K562 (cell line): ENCODE data around the gene CYBRD1. TPM values are rescaled to one million over a fixed set of nuclear protein-coding genes. Genes with fewer than 3 reads are reported as not detected.

ENCODE experiments used
- ATAC-seq: fragments of 200-7000 bp; cut with Tn5 transposase; 3 replicates; pipeline ENCODE4 v1.9.1; 2020; ENCODE audit warnings: moderate library complexity
- BruUV-seq: library from RNA; stranded (reverse); fragments of 400-500 nt; replicated peaks from 2 replicates; lab custom pipeline; 2021; lab: Mats Ljungman, UMichigan
- CTCF ChIA-PET: fragments of 300-600 bp; formaldehyde crosslinking; extraction: SDS; loops from one replicate; lab custom pipeline; 2021; ENCODE audit warnings: low intra/inter-chr PET ratio; lab: Yijun Ruan, JAX
- POLR2A ChIA-PET: fragments of 300-600, 350-650 bp; sonication (Branson Sonifier 250); formaldehyde crosslinking; extraction: SDS; loops from one replicate; lab custom pipeline; 2021; ENCODE audit warnings: antibody characterized with exemption, inconsistent platforms; lab: Yijun Ruan, JAX
- DNase-seq, 4 experiments: peaks; one replicate each; pipeline versions ENCODE4 v3.0.0 to v3.0.0-alpha.2; 2011 to 2018; ENCODE audit warnings: low spot score in 3 of 4, mixed read lengths in 3 of 4; ENCODE audit errors: extremely low read depth in 1 of 4
- FAIRE-seq: peaks from 2 replicates; lab custom pipeline; 2011; peaks lifted over from hg19 to GRCh38; lab: Jason Lieb, UNC
- H2AFZ ChIP-seq: 2 replicates; pipeline ENCODE4 v1.6.0; 2011; ENCODE audit warnings: low read depth, low read length, control low read depth, inconsistent platforms
- H3K27ac ChIP-seq: fragments of 200-600 bp; 3 replicates; pipeline ENCODE4 v1.8.0; 2011; ENCODE audit warnings: low read depth, mild to moderate bottlenecking, control low read depth, inconsistent platforms, low read length, moderate library complexity, mixed read lengths; ENCODE audit errors: extremely low read depth
- H3K27me3 ChIP-seq, 2 experiments: fragments of 300-600 bp in 1 of 2; 2 replicates in 1 of 2; 3 replicates in 1 of 2; pipeline versions ENCODE4 v1.6.0 to v1.8.0; 2011; ENCODE audit warnings: inconsistent platforms in 2 of 2, low read length in 2 of 2, mild to moderate bottlenecking in 1 of 2, mixed read lengths in 1 of 2, moderate library complexity in 1 of 2; ENCODE audit not compliant: control insufficient read depth in 2 of 2, insufficient read depth in 2 of 2
- H3K36me3 ChIP-seq: fragments of 300-600 bp; 3 replicates; pipeline ENCODE4 v1.8.0; 2011; ENCODE audit warnings: mild to moderate bottlenecking, low read length, inconsistent platforms; ENCODE audit not compliant: control insufficient read depth, insufficient read depth
- H3K4me1 ChIP-seq, 2 experiments: fragments of 200-600 bp in 1 of 2; replicated peaks in 1 of 2; 2 replicates in 1 of 2; 3 replicates in 1 of 2; pipeline versions ENCODE4 v1.5.1 to v1.8.0; 2011; ENCODE audit warnings: inconsistent platforms in 2 of 2, low read length in 2 of 2, mild to moderate bottlenecking in 1 of 2, mixed read lengths in 1 of 2, moderate library complexity in 1 of 2; ENCODE audit not compliant: control insufficient read depth in 2 of 2, insufficient read depth in 2 of 2
- H3K4me2 ChIP-seq: 2 replicates; pipeline ENCODE4 v1.6.1; 2011; ENCODE audit warnings: low read length, control low read depth, inconsistent platforms, mixed read lengths; ENCODE audit not compliant: insufficient read depth
- H3K4me3 ChIP-seq: fragments of 200-600 bp; sonication (generic), shearing (Covaris generic); 2 replicates; pipeline ENCODE4 v1.5.1; 2016; ENCODE audit warnings: control low read depth, inconsistent platforms
- H3K79me2 ChIP-seq: fragments of 200-600 bp; 3 replicates; pipeline ENCODE4 v1.8.0; 2011; ENCODE audit warnings: low read length, inconsistent platforms; ENCODE audit not compliant: control insufficient read depth, insufficient read depth
- H3K9ac ChIP-seq, 2 experiments: 2 replicates each; pipeline versions ENCODE4 v1.6.0 to v1.6.1; 2011; ENCODE audit warnings: low read depth in 2 of 2, low read length in 2 of 2, control low read depth in 1 of 2, inconsistent platforms in 1 of 2, mild to moderate bottlenecking in 1 of 2, mixed read lengths in 1 of 2; ENCODE audit not compliant: insufficient read depth in 1 of 2
- H3K9me1 ChIP-seq: one replicate; pipeline ENCODE4 v1.6.0; 2011; ENCODE audit warnings: inconsistent platforms, mild to moderate bottlenecking, low read length, moderate library complexity; ENCODE audit not compliant: control insufficient read depth, insufficient read depth
- H3K9me3 ChIP-seq: replicated peaks from 2 replicates; pipeline ENCODE4 v1.5.1; 2011; ENCODE audit warnings: low read depth, low read length, inconsistent platforms; ENCODE audit not compliant: control insufficient read depth, insufficient read depth
- H4K20me1 ChIP-seq: replicated peaks from 2 replicates; pipeline ENCODE4 v1.6.1; 2011; ENCODE audit warnings: low read length, inconsistent platforms, mixed read lengths; ENCODE audit not compliant: control insufficient read depth, insufficient read depth
- EZH2 ChIP-seq: IDR thresholded peaks from 2 replicates; pipeline ENCODE4 v1.6.1; 2012; ENCODE audit warnings: low read depth, mild to moderate bottlenecking, inconsistent platforms, low read length, borderline replicate concordance
- HDAC8 ChIP-seq: fragments of 450-650 bp; IDR thresholded peaks from 2 replicates; pipeline ENCODE4 v1.6.1; 2016; ENCODE audit warnings: mild to moderate bottlenecking, missing genetic modification characterization, moderate library complexity, missing compliant biosample characterization
- WGBS: fragments of 100-300 bp; shearing (Covaris generic); methylation state at CpG from one replicate; pipeline ENCODE4 v1.1.6; 2016; ENCODE audit warnings: low coverage, mixed read lengths; ENCODE audit not compliant: insufficient coverage; ENCODE audit errors: missing lambda C conversion rate; 5-methylcytosine and 5-hydroxymethylcytosine counted together
- in situ Hi-C: fragments of 300-500 bp; cut with MboI; formaldehyde crosslinking; loops from 4 replicates; pipeline ENCODE4 v1.15.0; 2018; ENCODE audit warnings: inconsistent platforms, mixed read lengths
- intact Hi-C: fragments of 100-400 bp; cut with micrococcal nuclease; formaldehyde crosslinking; loops from 2 replicates; pipeline ENCODE4 v1.14.2; 2022
- polyA plus RNA-seq, 8 experiments: library from polyadenylated mRNA; depleted of rRNA in 4 of 8; stranded (reverse) in 5 of 8; unstranded in 3 of 8; fragments of >200 nt; fragmentation: Nextera tagmentation in 2 of 8; fragmentation: Illumina TruSeq in 1 of 8; extraction: Ambion mirVana in 2 of 8; extraction: Trizol in 1 of 8; gene quantifications; 2 replicates each; pipeline versions ENCODE4 v1.2.1 to v1.2.3, GENCODE V29; 2011 to 2014; ENCODE audit warnings: inconsistent platforms in 1 of 8, missing spikeins in 1 of 8
- small RNA-seq: library from RNA; depleted of rRNA; stranded (forward); fragments of <200 nt; gene quantifications from one replicate; pipeline ENCODE3, GENCODE V24; 2014
- total RNA-seq, 7 experiments: library from RNA; depleted of rRNA in 6 of 7; stranded (reverse); fragments of >200 nt in 6 of 7; fragmentation: Illumina TruSeq in 2 of 7; extraction: Trizol in 2 of 7; gene quantifications; 2 replicates each; pipeline versions ENCODE4 v1.2.1 to v1.2.3, GENCODE V29; 2011 to 2021; ENCODE audit warnings: low replicate concordance in 1 of 7

CYBRD1 gene
- total and polyA plus RNA-seq, 9 of the 15 experiments (the other 6 are each of a cell fraction or from before 2014, with no cell fraction given) = 9.6 to 22.4 (median 15.6) TPM

DNA sequence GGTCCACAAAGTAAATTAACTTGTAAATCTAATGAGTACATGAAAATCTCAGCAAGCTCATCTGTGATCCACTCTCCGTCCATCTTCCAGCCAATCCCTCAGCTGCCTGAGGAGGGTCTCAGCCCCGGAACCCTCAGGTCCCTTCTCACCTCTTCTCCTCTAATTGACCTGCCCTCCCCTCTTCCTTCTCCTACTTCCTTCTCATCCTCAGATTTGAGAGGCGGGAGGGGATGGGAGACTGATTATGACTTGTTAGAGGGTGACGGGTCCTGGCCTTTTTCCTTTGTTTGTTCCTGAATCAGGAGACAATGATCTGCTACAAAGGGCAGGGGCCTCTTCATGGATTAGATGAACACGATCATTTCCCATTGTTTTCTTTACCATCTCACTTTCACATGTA is 80.1 kb downstream of the CYBRD1 start:
- in situ Hi-C loops = no loop called here
- ATAC-seq (no peak), DNase-seq (no peak), FAIRE-seq (no peak)
- H3K36me3 ChIP-seq = no peaks in the 10 kb centered on the region
- H4K20me1 ChIP-seq = no peaks in the 10 kb centered on the region
- ChIA-PET CTCF (no interaction called here), POLR2A (interaction anchor here (0.6 to 0.9 kb wide), 2 partner anchors 17 to 49 kb away, joined by 3 to 4 read pairs; no protein-coding TSS in a partner anchor)
- peaks cover 22 to 30% of the 10 kb centered on the region in 2 experiments for H3K27me3 ChIP-seq
- H3K4me2 ChIP-seq = no peak overlapping the region
- no peaks in the 10 kb centered on the region for H3K4me1 ChIP-seq
- no peaks in the 10 kb centered on the region for H3K79me2 ChIP-seq
- H2AFZ ChIP-seq = no peak overlapping the region
- no peak for TF ChIP-seq HDAC8 (tag)
- TF ChIP-seq EZH2 = peak; percentile 68; the same call in 1 of the 2 replicates
- H3K4me3 ChIP-seq = no peak overlapping the region
- no peak overlapping the region for H3K27ac ChIP-seq
- H3K9me1 ChIP-seq = no peaks in the 10 kb centered on the region
- BruUV-seq = no TSS peak
- intact Hi-C loops = no loop called here
- WGBS = 2% methylated on average over 5 of the region's 5 CpGs
- H3K9ac ChIP-seq = no peak overlapping the region
- no peaks in the 10 kb centered on the region for H3K9me3 ChIP-seq

Small RNAs within 50 kb of the gene (small RNA-seq; reads per million reads assigned to genes)
- gene AC007969.2 (not detected), gene RPL21P38 (not detected)

Other genes with a start within 250 kb of the CYBRD1 start
- 14.9 and 16.4 TPM in 2 replicates for gene METTL8, start 88.5 kb upstream of the CYBRD1 start, total RNA-seq (2014; rRNA removed)
- 52.6 and 55.3 TPM in 2 replicates for gene METTL8, start 88.5 kb upstream of the CYBRD1 start, total RNA-seq (2014; rRNA removed; fragmentation: Illumina TruSeq; extraction: Trizol)
- 33.7 TPM in 2 replicates for gene METTL8, start 88.5 kb upstream of the CYBRD1 start, total RNA-seq (2015; rRNA removed; fragmentation: Illumina TruSeq; extraction: Trizol)
- gene METTL8, start 88.5 kb upstream of the CYBRD1 start, total RNA-seq (2021) = 30.7 and 35.1 TPM in 2 replicates
- 26.5 and 40.8 TPM in 2 replicates for gene METTL8, start 88.5 kb upstream of the CYBRD1 start, polyA plus RNA-seq (2011; rRNA removed)
- gene METTL8, start 88.5 kb upstream of the CYBRD1 start, polyA plus RNA-seq (2014; fragmentation: Illumina TruSeq; extraction: Trizol) = 28.6 and 35.1 TPM in 2 replicates
- gene METTL8, start 88.5 kb upstream of the CYBRD1 start, polyA plus RNA-seq (2014; fragmentation: Nextera tagmentation; extraction: Ambion mirVana) = 10 to 100 TPM; 12.9 to 16.7 TPM
- gene METTL8, start 88.5 kb upstream of the CYBRD1 start, polyA plus RNA-seq (2014; rRNA removed) = 15.8 and 20.5 TPM in 2 replicates
- 20.8 and 22.7 TPM in 2 replicates for gene DCAF17, start 88.2 kb upstream of the CYBRD1 start, total RNA-seq (2014; rRNA removed)
- gene DCAF17, start 88.2 kb upstream of the CYBRD1 start, total RNA-seq (2014; rRNA removed; fragmentation: Illumina TruSeq; extraction: Trizol) = 38.5 and 40.5 TPM in 2 replicates
- 29.5 and 34.4 TPM in 2 replicates for gene DCAF17, start 88.2 kb upstream of the CYBRD1 start, total RNA-seq (2015; rRNA removed; fragmentation: Illumina TruSeq; extraction: Trizol)
- gene DCAF17, start 88.2 kb upstream of the CYBRD1 start, total RNA-seq (2021) = 29.3 TPM in 2 replicates
- 29.1 and 32.8 TPM in 2 replicates for gene DCAF17, start 88.2 kb upstream of the CYBRD1 start, polyA plus RNA-seq (2011; rRNA removed)
- 23.3 and 27.1 TPM in 2 replicates for gene DCAF17, start 88.2 kb upstream of the CYBRD1 start, polyA plus RNA-seq (2014; fragmentation: Illumina TruSeq; extraction: Trizol)
- 10 to 100 TPM; 10.0 to 12.0 TPM for gene DCAF17, start 88.2 kb upstream of the CYBRD1 start, polyA plus RNA-seq (2014; fragmentation: Nextera tagmentation; extraction: Ambion mirVana)
- 15.6 and 19.7 TPM in 2 replicates for gene DCAF17, start 88.2 kb upstream of the CYBRD1 start, polyA plus RNA-seq (2014; rRNA removed)
- gene DYNC1I2, start 165.0 kb downstream of the CYBRD1 start, total RNA-seq (2014; rRNA removed) = 62.8 and 66.3 TPM in 2 replicates
- 100 and 115 TPM in 2 replicates for gene DYNC1I2, start 165.0 kb downstream of the CYBRD1 start, total RNA-seq (2014; rRNA removed; fragmentation: Illumina TruSeq; extraction: Trizol)
- 94.8 and 114 TPM in 2 replicates for gene DYNC1I2, start 165.0 kb downstream of the CYBRD1 start, total RNA-seq (2015; rRNA removed; fragmentation: Illumina TruSeq; extraction: Trizol)
- gene DYNC1I2, start 165.0 kb downstream of the CYBRD1 start, total RNA-seq (2021) = 72.3 and 75.6 TPM in 2 replicates
- 148 and 204 TPM in 2 replicates for gene DYNC1I2, start 165.0 kb downstream of the CYBRD1 start, polyA plus RNA-seq (2011; rRNA removed)
- 110 and 132 TPM in 2 replicates for gene DYNC1I2, start 165.0 kb downstream of the CYBRD1 start, polyA plus RNA-seq (2014; fragmentation: Illumina TruSeq; extraction: Trizol)
- gene DYNC1I2, start 165.0 kb downstream of the CYBRD1 start, polyA plus RNA-seq (2014; fragmentation: Nextera tagmentation; extraction: Ambion mirVana) = 100 to 1,000 TPM in 1 of 2 experiments, 10 to 100 TPM in 1; 59.1 to 119 TPM
- 83.2 and 87.1 TPM in 2 replicates for gene DYNC1I2, start 165.0 kb downstream of the CYBRD1 start, polyA plus RNA-seq (2014; rRNA removed)